ENCODE results near the gene KANSL1. TPM values are rescaled to one million over a fixed set of nuclear protein-coding genes. Genes with fewer than 3 reads are reported as not detected.

Gene KANSL1
- total RNA-seq, 2 donors from 2014 or later: 86.5 to 102 TPM

- peaks cover 44% of the 10 kb centered on the region for H3K36me3 ChIP-seq
Measured at GRCh38 chr17:46038937-46039336, 154.3 kb downstream of the KANSL1 start.

GRCh38 chr17:46038414-46038813 is 154.8 kb downstream of the KANSL1 start:
- Histone ChIP-seq H3K36me3 (peaks cover 49% of the 10 kb centered on the region), H3K4me3 (no peak overlapping the region), H3K4me1 (ENCODE audit: control insufficient read depth in 1 of 2, low read depth in 2 of 2) (peaks cover 0 to 8% of the 10 kb centered on the region in 2 donors), H3K27ac (no peak overlapping the region), H3K27me3 (replicated peaks; ENCODE audit: insufficient read depth) (no peaks in the 10 kb centered on the region), H3K9me3 (no peaks in the 10 kb centered on the region)
- ATAC-seq (ENCODE audit: insufficient number of reproducible peaks, low FRiP score, low read depth): no peak
- no peak for DNase-seq (ENCODE audit: low spot score)
- no peak for TF ChIP-seq CTCF (IDR thresholded peaks at IDR 0.05)

More at GRCh38 chr17:46038937-46039336, 154.3 kb downstream of the KANSL1 start:
- Histone ChIP-seq H3K4me1 (ENCODE audit: control insufficient read depth in 1 of 2, low read depth in 2 of 2) (peaks cover 0 to 12% of the 10 kb centered on the region in 2 donors), H3K4me3 (no peak overlapping the region), H3K27ac (no peak overlapping the region), H3K9me3 (no peaks in the 10 kb centered on the region), H3K27me3 (replicated peaks; ENCODE audit: insufficient read depth) (no peaks in the 10 kb centered on the region)
- ATAC-seq (ENCODE audit: insufficient number of reproducible peaks, low FRiP score, low read depth) (no peak), DNase-seq (ENCODE audit: low spot score) (no peak)
- TF ChIP-seq CTCF (IDR thresholded peaks at IDR 0.05): no peak

GRCh38 chr17:46037722-46038255 is 155.4 kb downstream of the KANSL1 start:
- no peak for TF ChIP-seq CTCF (IDR thresholded peaks at IDR 0.05)
- H3K4me3 ChIP-seq: no peak overlapping the region
- DNase-seq (ENCODE audit: low spot score): no peak
- H3K27ac ChIP-seq: no peak overlapping the region
- no peaks in the 10 kb centered on the region for H3K9me3 ChIP-seq
- no peak for ATAC-seq (ENCODE audit: insufficient number of reproducible peaks, low FRiP score, low read depth)
- no peaks in the 10 kb centered on the region for H3K27me3 ChIP-seq (replicated peaks; ENCODE audit: insufficient read depth)
- H3K36me3 ChIP-seq: peaks cover 56% of the 10 kb centered on the region
- H3K4me1 ChIP-seq (ENCODE audit: control insufficient read depth in 1 of 2, low read depth in 2 of 2): peaks cover 0 to 8% of the 10 kb centered on the region in 2 donors

GRCh38 chr17:46036491-46036890 is 156.7 kb downstream of the KANSL1 start:
- Histone ChIP-seq H3K4me1 (ENCODE audit: control insufficient read depth in 1 of 2, low read depth in 2 of 2) (peaks cover 0 to 8% of the 10 kb centered on the region in 2 donors), H3K4me3 (no peak overlapping the region), H3K27me3 (replicated peaks; ENCODE audit: insufficient read depth) (no peaks in the 10 kb centered on the region), H3K36me3 (peaks cover 69% of the 10 kb centered on the region), H3K9me3 (no peaks in the 10 kb centered on the region), H3K27ac (no peak overlapping the region)
- no peak for ATAC-seq (ENCODE audit: insufficient number of reproducible peaks, low FRiP score, low read depth)
- DNase-seq (ENCODE audit: low spot score): no peak
- no peak for TF ChIP-seq CTCF (IDR thresholded peaks at IDR 0.05)

GRCh38 chr17:46035112-46035818 is 158.0 kb downstream of the KANSL1 start:
- Histone ChIP-seq H3K27ac (no peak overlapping the region), H3K36me3 (peaks cover 80% of the 10 kb centered on the region), H3K4me3 (no peak overlapping the region), H3K27me3 (replicated peaks; ENCODE audit: insufficient read depth) (no peaks in the 10 kb centered on the region), H3K4me1 (ENCODE audit: control insufficient read depth in 1 of 2, low read depth in 2 of 2) (peaks cover 0 to 8% of the 10 kb centered on the region in 2 donors), H3K9me3 (no peaks in the 10 kb centered on the region)
- DNase-seq (ENCODE audit: low spot score): no peak
- no peak for TF ChIP-seq CTCF (IDR thresholded peaks at IDR 0.05)
- ATAC-seq (ENCODE audit: insufficient number of reproducible peaks, low FRiP score, low read depth): no peak

Data from thoracic aorta (tissue), 2 donors.